A172 (cell line): ENCODE measurements around the gene SLC44A1. TPM values are rescaled to one million over a fixed set of nuclear protein-coding genes. Genes with fewer than 3 reads are reported as not detected.
A peak's percentile ranks its signal among the peaks of the same experiment; 100 is the strongest.
"Not testable (repeated sequence)": the region's sequence is repeated elsewhere in the genome, so short reads cannot be mapped to it uniquely, and the experiment has no call there.

Source experiments
- DNase-seq: peaks from one replicate; pipeline ENCODE4 v3.0.0-alpha.2; 2015; ENCODE audit warnings: low spot score
- total RNA-seq: library from RNA; depleted of rRNA; stranded (reverse); fragments of >200 nt; shearing (Covaris generic); gene quantifications from 2 replicates; pipeline ENCODE4 v1.2.3, GENCODE V29; 2014

Gene SLC44A1
- total RNA-seq, 1 experiment from 2014 or later: 44.0 TPM

- DNase-seq: no peak
These were observed 1.9 kb upstream of the SLC44A1 start for GRCh38 chr9:105242557-105242956.

GRCh38 chr9:105243015-105243686 is 1.3 kb upstream of the SLC44A1 start:
- peak; percentile 33 for DNase-seq

GRCh38 chr9:105244734-105245028 is 230 bp downstream of the SLC44A1 start:
- no peak for DNase-seq

- peak; percentile 65 for DNase-seq
These were observed 809 bp downstream of the SLC44A1 start for GRCh38 chr9:105245029-105245890.

- DNase-seq: no peak
These were observed 1.4 kb downstream of the SLC44A1 start for GRCh38 chr9:105245891-105246161.

GRCh38 chr9:105246656-105247173 is 2.3 kb downstream of the SLC44A1 start:
- no peak for DNase-seq

GRCh38 chr9:105248691-105249090 is 4.2 kb downstream of the SLC44A1 start:
- DNase-seq: no peak

GRCh38 chr9:105251133-105251532 is 6.7 kb downstream of the SLC44A1 start:
- DNase-seq: no peak

GRCh38 chr9:105251733-105252404 is 7.4 kb downstream of the SLC44A1 start:
- no peak for DNase-seq

GRCh38 chr9:105252405-105252756 is 7.9 kb downstream of the SLC44A1 start:
- no peak for DNase-seq

GRCh38 chr9:105254226-105254625 is 9.8 kb downstream of the SLC44A1 start:
- no peak for DNase-seq

GRCh38 chr9:105255421-105255820 is 11.0 kb downstream of the SLC44A1 start:
- no peak for DNase-seq

GRCh38 chr9:105256569-105256968 is 12.1 kb downstream of the SLC44A1 start:
- not testable (repeated sequence) for DNase-seq

GRCh38 chr9:105257809-105258208 is 13.4 kb downstream of the SLC44A1 start:
- no peak for DNase-seq

GRCh38 chr9:105258225-105258737 is 13.8 kb downstream of the SLC44A1 start:
- DNase-seq: no peak

GRCh38 chr9:105259274-105259673 is 14.8 kb downstream of the SLC44A1 start:
- no peak for DNase-seq

GRCh38 chr9:105259731-105260612 is 15.5 kb downstream of the SLC44A1 start:
- no peak for DNase-seq

- no peak for DNase-seq
These were observed 18.0 kb downstream of the SLC44A1 start for GRCh38 chr9:105262497-105262896.

GRCh38 chr9:105264380-105264779 is 19.9 kb downstream of the SLC44A1 start:
- peak; percentile 62 for DNase-seq

- DNase-seq: not testable (repeated sequence)
These were observed 23.8 kb downstream of the SLC44A1 start for GRCh38 chr9:105268254-105268653.

GRCh38 chr9:105269593-105269992 is 25.1 kb downstream of the SLC44A1 start:
- no peak for DNase-seq

GRCh38 chr9:105270711-105271110 is 26.3 kb downstream of the SLC44A1 start:
- DNase-seq: no peak
